GM23248 (cell line): Measurements from ENCODE around the gene MB21D2.

Experiments
- EZH2 ChIP-seq: fragments of 200-600 bp; sonication (generic); IDR thresholded peaks from 2 replicates; pipeline ENCODE4 v1.6.1; 2018; ENCODE audit warnings: antibody characterized with exemption, mild to moderate bottlenecking; ENCODE audit not compliant: insufficient read depth, poor library complexity, severe bottlenecking
- EZH2phosphoT487 ChIP-seq: fragments of 200-600 bp; sonication (generic); IDR thresholded peaks from 2 replicates; pipeline ENCODE4 v1.6.1; 2018; ENCODE audit warnings: antibody characterized with exemption, moderate library complexity, mild to moderate bottlenecking, low read depth; ENCODE audit not compliant: insufficient read depth

DNA sequence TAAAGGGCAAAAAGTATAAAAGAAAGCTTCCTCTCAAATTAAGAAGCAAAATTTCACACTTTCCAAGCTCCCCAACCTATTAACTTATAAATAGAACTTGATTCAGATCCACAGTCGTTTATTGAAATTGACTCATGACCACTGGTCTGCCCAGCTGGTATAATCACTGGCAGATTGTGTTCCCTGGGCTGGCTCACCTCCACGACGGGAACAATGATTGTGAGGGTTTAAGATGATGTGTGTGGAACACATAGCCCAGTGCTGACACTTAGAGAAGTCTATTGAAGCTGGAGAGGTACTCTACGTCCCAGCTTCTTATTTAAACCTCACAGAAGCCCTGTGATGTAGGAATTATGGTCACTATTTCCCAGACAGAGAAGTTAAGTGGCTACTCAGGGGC lies 90.4 kb downstream of the MB21D2 start:
- no peak for TF ChIP-seq EZH2
- no peak for TF ChIP-seq EZH2phosphoT487
